DMS153 (cell line): ENCODE data around the gene HOXA5.

Source experiments
- DNase-seq: peaks from one replicate; lab custom pipeline; 2025; lab: John Stamatoyannopoulos, UW

The HOXA5 gene

GRCh38 chr7:27182285-27182841, 38.9 kb upstream of the HOXA5 start:
- no peak for DNase-seq

- DNase-seq = no peak
These were observed 38.4 kb upstream of the HOXA5 start for GRCh38 chr7:27181795-27182275.

GRCh38 chr7:27180431-27181420, 37.2 kb upstream of the HOXA5 start:
- DNase-seq = no peak

- DNase-seq = peak; percentile 57
These were observed 36.3 kb upstream of the HOXA5 start for GRCh38 chr7:27179503-27180430.

- no peak for DNase-seq
These were observed 35.5 kb upstream of the HOXA5 start for GRCh38 chr7:27179030-27179429.

GRCh38 chr7:27178366-27178765, 34.9 kb upstream of the HOXA5 start:
- no peak for DNase-seq

GRCh38 chr7:27177795-27178320, 34.4 kb upstream of the HOXA5 start:
- no peak for DNase-seq

GRCh38 chr7:27176962-27177794, 33.7 kb upstream of the HOXA5 start:
- no peak for DNase-seq

- no peak for DNase-seq
These were observed 33.0 kb upstream of the HOXA5 start for GRCh38 chr7:27176524-27176845.

GRCh38 chr7:27175626-27176523, 32.4 kb upstream of the HOXA5 start:
- no peak for DNase-seq

GRCh38 chr7:27174874-27175625, 31.6 kb upstream of the HOXA5 start:
- no peak for DNase-seq

- no peak for DNase-seq
These were observed 30.7 kb upstream of the HOXA5 start, which contains the start of gene HOXA10 for GRCh38 chr7:27173956-27174873. Gene HOXA10, minus strand, starts transcription at chr7:27174320. Its CDS starts 14 bp downstream, at chr7:27174306.

- peak; percentile 52 for DNase-seq
These were observed 30.1 kb upstream of the HOXA5 start for GRCh38 chr7:27173511-27173955.

- DNase-seq = peak; percentile 42
These were observed 29.5 kb upstream of the HOXA5 start for GRCh38 chr7:27172823-27173510.

- no peak for DNase-seq
These were observed 28.9 kb upstream of the HOXA5 start for GRCh38 chr7:27172315-27172774.

- DNase-seq = peak; percentile 68
These were observed 28.3 kb upstream of the HOXA5 start for GRCh38 chr7:27171637-27172314.

GRCh38 chr7:27171325-27171636, 27.8 kb upstream of the HOXA5 start:
- DNase-seq = no peak
